HCT116 (cell line): Measurements from ENCODE around the gene SPIB. TPM values are rescaled to one million over a fixed set of nuclear protein-coding genes. Genes with fewer than 3 reads are reported as not detected.

Experiments used
- ATAC-seq: fragments of 200-7000 bp; cut with Tn5 transposase; 2 replicates; pipeline ENCODE4 v1.9.1; 2020; ENCODE audit warnings: mild to moderate bottlenecking, moderate library complexity
- BruUV-seq: library from RNA; stranded (reverse); fragments of 400-500 nt; replicated peaks from 2 replicates; lab custom pipeline; 2021; lab: Mats Ljungman, UMichigan
- CTCF ChIA-PET: fragments of 300-600 bp; sonication (Branson Sonifier 250); formaldehyde crosslinking; loops from one replicate; lab custom pipeline; 2021; ENCODE audit warnings: antibody characterized with exemption; lab: Charles Lee
- POLR2A ChIA-PET: fragments of 300-600, 350-600 bp; sonication (Branson Sonifier 250); formaldehyde crosslinking; loops from one replicate; lab custom pipeline; 2021; ENCODE audit warnings: antibody characterized with exemption; lab: Charles Lee
- RAD21 ChIA-PET, 2 experiments: fragments of 300-600 bp; sonication (Branson Sonifier 250); formaldehyde crosslinking; loops; one replicate each; lab custom pipeline; 2023; ENCODE audit warnings: low total read pairs in 2 of 2; ENCODE audit not compliant: uncharacterized antibody in 2 of 2, unreplicated experiment in 2 of 2, low non-redundant PET in 1 of 2; lab: Charles Lee
- DNase-seq: peaks from one replicate; pipeline ENCODE4 v3.0.0-alpha.2; 2010; ENCODE audit warnings: low read depth, low spot score
- H2AFZ ChIP-seq: fragments of 200-600 bp; shearing (Covaris generic), sonication (generic); 2 replicates; pipeline ENCODE4 v1.6.1; 2017; ENCODE audit warnings: low read depth, mixed run types, mixed read lengths, antibody characterized with exemption, low read length; ENCODE audit not compliant: poor library complexity, severe bottlenecking
- H3K27ac ChIP-seq: 2 replicates; pipeline ENCODE4 v1.5.1; 2012; ENCODE audit warnings: low read depth, low read length
- H3K27me3 ChIP-seq: fragments of 200-600 bp; sonication (generic); 2 replicates; pipeline ENCODE4 v1.6.1; 2016; ENCODE audit warnings: mixed run types, low read length, mixed read lengths; ENCODE audit not compliant: insufficient read depth
- H3K36me3 ChIP-seq, 2 experiments: fragments of 200-500 bp in 1 of 2; fragments of 200-600 bp in 1 of 2; sonication (Bioruptor generic) in 1 of 2; sonication (generic) in 1 of 2; 2 replicates each; pipeline versions ENCODE4 v1.5.1 to v1.6.1; 2014 to 2016; ENCODE audit warnings: low read length in 2 of 2, inconsistent platforms in 1 of 2, mixed read lengths in 1 of 2, mixed run types in 1 of 2; ENCODE audit not compliant: insufficient read depth in 2 of 2, control insufficient read depth in 1 of 2
- H3K4me1 ChIP-seq, 2 experiments: fragments of 200-600 bp in 1 of 2; sonication (generic) in 1 of 2; 2 replicates each; pipeline versions ENCODE4 v1.5.1 to v1.6.1; 2012 to 2017; ENCODE audit warnings: low read length in 2 of 2, inconsistent platforms in 1 of 2, mild to moderate bottlenecking in 1 of 2, mixed read lengths in 1 of 2, mixed run types in 1 of 2, moderate library complexity in 1 of 2; ENCODE audit not compliant: insufficient read depth in 2 of 2, control insufficient read depth in 1 of 2
- H3K4me2 ChIP-seq: fragments of 200-600 bp; sonication (generic); 2 replicates; pipeline ENCODE4 v1.6.1; 2017; ENCODE audit warnings: mixed run types, low read length, mixed read lengths
- H3K4me3 ChIP-seq, 2 experiments: fragments of 200-600 bp in 1 of 2; sonication (generic) in 1 of 2; replicated peaks in 1 of 2; 2 replicates each; pipeline ENCODE4 v1.5.1; 2011 to 2016; ENCODE audit warnings: low read length in 2 of 2, control low read depth in 1 of 2, low read depth in 1 of 2, mild to moderate bottlenecking in 1 of 2, mixed read lengths in 1 of 2, mixed run types in 1 of 2
- H3K79me2 ChIP-seq: fragments of 200-600 bp; sonication (generic); 2 replicates; pipeline ENCODE4 v1.6.1; 2017; ENCODE audit warnings: mild to moderate bottlenecking, mixed run types, low read length, moderate library complexity, mixed read lengths; ENCODE audit not compliant: insufficient read depth
- H3K9ac ChIP-seq: fragments of 200-600 bp; sonication (generic); 2 replicates; pipeline ENCODE4 v1.6.1; 2016; ENCODE audit warnings: low read length, mixed read lengths
- H3K9me2 ChIP-seq: fragments of 200-600 bp; sonication (generic), shearing (Covaris generic); 2 replicates; pipeline ENCODE4 v1.6.1; 2017; ENCODE audit warnings: mixed run types, mild to moderate bottlenecking, moderate library complexity; ENCODE audit not compliant: insufficient read depth
- H3K9me3 ChIP-seq, 2 experiments: fragments of 200-500 bp in 1 of 2; fragments of 200-600 bp in 1 of 2; sonication (Bioruptor generic) in 1 of 2; sonication (generic) in 1 of 2; 2 replicates each; pipeline ENCODE4 v1.6.1; 2014 to 2017; ENCODE audit warnings: low read length in 2 of 2, mixed read lengths in 2 of 2, inconsistent platforms in 1 of 2, low read depth in 1 of 2, mild to moderate bottlenecking in 1 of 2, mixed run types in 1 of 2, moderate library complexity in 1 of 2; ENCODE audit not compliant: control insufficient read depth in 1 of 2, insufficient read depth in 1 of 2
- H4K20me1 ChIP-seq: fragments of 200-600 bp; sonication (generic), shearing (Covaris generic); 2 replicates; pipeline ENCODE4 v1.6.1; 2017; ENCODE audit warnings: mixed run types, mild to moderate bottlenecking, moderate library complexity; ENCODE audit not compliant: insufficient read depth
- CBX3 ChIP-seq: IDR thresholded peaks from 2 replicates; pipeline ENCODE4 v1.6.1; 2012; ENCODE audit warnings: low read depth
- CEBPB ChIP-seq: IDR thresholded peaks from 2 replicates; pipeline ENCODE4 v1.6.1; 2012; ENCODE audit warnings: low read depth
- EGR1 ChIP-seq: IDR thresholded peaks from 2 replicates; pipeline ENCODE4 v1.6.1; 2012; ENCODE audit warnings: low read depth
- ELF1 ChIP-seq: IDR thresholded peaks from 2 replicates; pipeline ENCODE4 v1.6.1; 2012; ENCODE audit warnings: low read depth, borderline replicate concordance
- EZH2 ChIP-seq: fragments of 200-600 bp; sonication (generic); IDR thresholded peaks from 2 replicates; pipeline ENCODE4 v1.6.1; 2017; ENCODE audit warnings: antibody characterized with exemption, mixed run types
- EZH2phosphoT487 ChIP-seq: fragments of 200-600 bp; IDR thresholded peaks from 2 replicates; pipeline ENCODE4 v1.6.1; 2018; ENCODE audit warnings: antibody characterized with exemption, borderline replicate concordance
- FOSL1 ChIP-seq: IDR thresholded peaks from 2 replicates; pipeline ENCODE4 v1.6.1; 2012; ENCODE audit warnings: low read depth
- JUND ChIP-seq: IDR thresholded peaks from 2 replicates; pipeline ENCODE4 v1.6.1; 2012
- POLR2A ChIP-seq: IDR thresholded peaks from 2 replicates; pipeline ENCODE4 v1.7.0; 2011; ENCODE audit warnings: borderline replicate concordance; ENCODE audit not compliant: insufficient read depth, insufficient read length; ENCODE audit errors: extremely low read depth
- SIN3A ChIP-seq: IDR thresholded peaks from 2 replicates; pipeline ENCODE4 v1.6.1; 2012; ENCODE audit warnings: low read depth
- SP1 ChIP-seq: IDR thresholded peaks from 2 replicates; pipeline ENCODE4 v1.6.1; 2012; ENCODE audit warnings: low read depth
- SRF ChIP-seq: IDR thresholded peaks from 2 replicates; pipeline ENCODE4 v1.6.1; 2012; ENCODE audit warnings: low read depth
- ZFX ChIP-seq: fragments of 450-650 bp; IDR thresholded peaks from 2 replicates; pipeline ENCODE4 v1.6.1; 2017
- ZNF274 ChIP-seq: fragments of 200-500 bp; sonication (Bioruptor generic); IDR thresholded peaks from 2 replicates; pipeline ENCODE4 v1.6.1; 2014; ENCODE audit warnings: mild to moderate bottlenecking, low read depth, low read length, inconsistent platforms
- intact Hi-C: fragments of 100-400 bp; cut with micrococcal nuclease; formaldehyde crosslinking; loops from 2 replicates; pipeline ENCODE4 v1.10.0; 2022
- total RNA-seq: library from RNA; stranded (reverse); gene quantifications from one replicate; pipeline ENCODE4 v1.2.1, GENCODE V29; 2021; ENCODE audit not compliant: unreplicated experiment
- TF ChIP-seq, protein P1 (sequence below): IDR thresholded peaks from 2 replicates; pipeline ENCODE4 v1.6.1; 2011; ENCODE audit warnings: mild to moderate bottlenecking, low read length, moderate library complexity; ENCODE audit not compliant: insufficient replicate concordance; ENCODE audit errors: extremely low read depth
- TF ChIP-seq, protein P2 (sequence below): IDR thresholded peaks from 2 replicates; pipeline ENCODE4 v1.6.1; 2012
- TF ChIP-seq, protein P3 (sequence below): IDR thresholded peaks from 2 replicates; pipeline ENCODE4 v1.6.1; 2012

SPIB gene
- total RNA-seq, 1 experiment from 2014 or later = 0.96 TPM

DNA sequence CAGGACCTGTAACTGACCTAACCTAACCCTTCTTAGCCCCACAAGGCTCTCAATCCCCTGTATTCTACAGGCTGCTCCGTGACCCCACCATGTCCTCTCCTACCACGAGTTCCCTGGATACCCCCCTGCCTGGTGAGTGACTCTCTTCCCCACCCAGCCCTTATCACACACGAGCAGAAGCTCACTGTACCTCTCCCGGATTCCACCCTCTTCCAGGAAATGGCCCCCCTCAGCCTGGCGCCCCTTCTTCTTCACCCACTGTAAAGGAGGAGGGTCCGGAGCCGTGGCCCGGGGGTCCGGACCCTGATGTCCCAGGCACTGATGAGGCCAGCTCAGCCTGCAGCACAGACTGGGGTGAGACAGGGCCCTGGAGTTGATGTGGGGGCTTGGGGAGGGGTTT lies 41.2 kb upstream of the SPIB start:
- ChIA-PET RAD21 (no interaction called here), POLR2A (interaction anchor here (1.0 kb wide), 1 partner anchor 347 kb away, joined by 5 read pairs; no protein-coding TSS in a partner anchor), CTCF (interaction anchor here (1.0 kb wide), 1 partner anchor 9 kb away, joined by 3 read pairs; no protein-coding TSS in a partner anchor)
- H3K27me3 ChIP-seq = no peaks in the 10 kb centered on the region
- H3K4me3 ChIP-seq = peak overlapping the region; percentile 43 to 95
- H3K9me3 ChIP-seq = no peaks in the 10 kb centered on the region
- no peak overlapping the region for H2AFZ ChIP-seq
- peaks cover 4 to 13% of the 10 kb centered on the region in 2 experiments; a peak in 3 of 4 replicates for H3K4me1 ChIP-seq
- intact Hi-C loops = no loop called here
- no peaks in the 10 kb centered on the region for H4K20me1 ChIP-seq
- H3K36me3 ChIP-seq = peaks cover 28 to 34% of the 10 kb centered on the region in 2 experiments
- ATAC-seq = no peak
- no peak for DNase-seq
- H3K79me2 ChIP-seq = peaks cover 14% of the 10 kb centered on the region; the same call in 1 of the 2 replicates
- no peak overlapping the region for H3K9ac ChIP-seq
- H3K9me2 ChIP-seq = no peaks in the 10 kb centered on the region
- no TSS peak for BruUV-seq
- peak overlapping the region; percentile 67 for H3K4me2 ChIP-seq
- no peak for TF ChIP-seq ELF1
- TF ChIP-seq SP1 = no peak
- TF ChIP-seq FOSL1 = no peak
- TF ChIP-seq, protein P1, sequence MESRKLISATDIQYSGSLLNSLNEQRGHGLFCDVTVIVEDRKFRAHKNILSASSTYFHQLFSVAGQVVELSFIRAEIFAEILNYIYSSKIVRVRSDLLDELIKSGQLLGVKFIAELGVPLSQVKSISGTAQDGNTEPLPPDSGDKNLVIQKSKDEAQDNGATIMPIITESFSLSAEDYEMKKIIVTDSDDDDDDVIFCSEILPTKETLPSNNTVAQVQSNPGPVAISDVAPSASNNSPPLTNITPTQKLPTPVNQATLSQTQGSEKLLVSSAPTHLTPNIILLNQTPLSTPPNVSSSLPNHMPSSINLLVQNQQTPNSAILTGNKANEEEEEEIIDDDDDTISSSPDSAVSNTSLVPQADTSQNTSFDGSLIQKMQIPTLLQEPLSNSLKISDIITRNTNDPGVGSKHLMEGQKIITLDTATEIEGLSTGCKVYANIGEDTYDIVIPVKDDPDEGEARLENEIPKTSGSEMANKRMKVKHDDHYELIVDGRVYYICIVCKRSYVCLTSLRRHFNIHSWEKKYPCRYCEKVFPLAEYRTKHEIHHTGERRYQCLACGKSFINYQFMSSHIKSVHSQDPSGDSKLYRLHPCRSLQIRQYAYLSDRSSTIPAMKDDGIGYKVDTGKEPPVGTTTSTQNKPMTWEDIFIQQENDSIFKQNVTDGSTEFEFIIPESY = no peak
- no peak for TF ChIP-seq SIN3A
- TF ChIP-seq SRF = no peak
- TF ChIP-seq, protein P2, sequence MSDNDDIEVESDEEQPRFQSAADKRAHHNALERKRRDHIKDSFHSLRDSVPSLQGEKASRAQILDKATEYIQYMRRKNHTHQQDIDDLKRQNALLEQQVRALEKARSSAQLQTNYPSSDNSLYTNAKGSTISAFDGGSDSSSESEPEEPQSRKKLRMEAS = no peak
- no peak for TF ChIP-seq EGR1
- no peak for TF ChIP-seq CEBPB
- TF ChIP-seq POLR2A = no peak
- no peak for TF ChIP-seq CBX3
- no peak for TF ChIP-seq ZFX
- no peak for TF ChIP-seq JUND
- no peak for TF ChIP-seq EZH2phosphoT487
- TF ChIP-seq, protein P3, sequence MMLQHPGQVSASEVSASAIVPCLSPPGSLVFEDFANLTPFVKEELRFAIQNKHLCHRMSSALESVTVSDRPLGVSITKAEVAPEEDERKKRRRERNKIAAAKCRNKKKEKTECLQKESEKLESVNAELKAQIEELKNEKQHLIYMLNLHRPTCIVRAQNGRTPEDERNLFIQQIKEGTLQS = no peak
- TF ChIP-seq EZH2 = no peak
- no peak for TF ChIP-seq ZNF274
- peak overlapping the region; percentile 51; the same call in 1 of the 2 replicates for H3K27ac ChIP-seq
